HG03103 (cell line): ENCODE results near the gene FRG1.
"Not testable (repeated sequence)": the region's sequence is repeated elsewhere in the genome, so short reads cannot be mapped to it uniquely, and the experiment has no call there.

Experiments
- ATAC-seq: cut with Tn5 transposase; IDR thresholded peaks from one replicate; pipeline ENCODE4 v1.9.1; 2021; ENCODE audit warnings: low read depth; ENCODE audit not compliant: unreplicated experiment

FRG1 gene

GRCh38 chr4:189984661-189985060 is 44.0 kb downstream of the FRG1 start:
- not testable (repeated sequence) for ATAC-seq

- not testable (repeated sequence) for ATAC-seq
Observed at GRCh38 chr4:189985651-189986243, 45.1 kb downstream of the FRG1 start.

- ATAC-seq: no peak
Observed at GRCh38 chr4:189988877-189989431, 48.3 kb downstream of the FRG1 start.

GRCh38 chr4:189989941-189990340 is 49.3 kb downstream of the FRG1 start:
- not testable (repeated sequence) for ATAC-seq
